ENCODE data around the gene RNASE2.
"Not testable (repeated sequence)": the region's sequence is repeated elsewhere in the genome, so short reads cannot be mapped to it uniquely, and the experiment has no call there.

Gene RNASE2

DNA sequence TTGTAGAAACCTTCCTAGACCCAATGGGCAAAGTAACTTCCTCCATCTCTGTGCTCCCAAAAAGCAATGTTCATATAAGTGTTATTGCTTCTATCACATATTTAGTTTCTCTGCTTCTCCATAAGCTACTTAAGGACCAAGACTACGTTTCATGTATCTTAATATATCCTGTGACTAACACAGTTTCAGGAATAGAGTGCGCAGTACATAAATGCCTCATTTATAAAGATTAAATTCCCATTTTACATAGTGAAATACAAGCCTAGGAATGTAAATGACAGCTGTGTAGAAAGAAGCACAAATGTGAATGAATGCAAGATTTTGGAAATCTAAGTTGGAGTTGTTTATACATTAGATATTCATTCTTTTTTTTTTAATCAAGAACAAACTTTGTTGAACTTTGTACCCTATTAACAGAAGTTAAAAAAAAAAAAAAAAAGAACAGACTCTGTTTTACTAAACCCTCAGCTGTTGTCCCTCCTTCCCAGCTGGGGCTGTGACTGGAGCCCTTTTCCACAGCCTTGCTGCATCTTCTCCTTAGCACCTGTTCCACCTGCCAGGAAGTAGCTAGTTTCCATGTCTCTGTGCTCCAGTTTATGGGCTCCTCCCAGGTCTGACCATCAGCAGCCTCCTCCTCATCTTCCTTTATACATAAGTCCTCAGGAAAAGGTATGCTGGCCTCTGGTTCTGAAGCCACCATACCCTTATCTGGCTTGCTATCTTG lies 27.5 kb downstream of the RNASE2 start:
- no peak for DNase-seq (ENCODE audit: low read depth in 2 of 2)

DNA sequence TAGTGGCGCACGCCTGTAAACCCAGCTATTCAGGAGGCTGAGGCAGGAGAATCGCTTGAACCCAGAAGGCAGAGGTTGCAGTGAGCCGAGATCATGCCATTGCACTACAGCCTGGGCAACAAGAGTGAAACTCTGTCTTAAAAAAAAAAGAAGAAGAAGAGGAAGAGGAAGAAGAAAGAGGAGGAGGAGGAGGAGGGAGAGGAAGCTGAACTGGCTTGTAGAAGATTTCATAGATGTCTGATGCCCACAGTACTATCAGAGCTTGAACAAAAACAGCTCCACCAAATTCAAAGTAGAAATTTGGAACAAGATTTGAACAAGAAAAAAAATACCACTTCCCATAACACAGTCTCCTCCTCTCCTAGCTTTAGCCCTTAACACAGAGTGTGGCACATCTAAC lies 30.4 kb downstream of the RNASE2 start:
- DNase-seq (ENCODE audit: low read depth in 2 of 2): not testable (repeated sequence)

DNA sequence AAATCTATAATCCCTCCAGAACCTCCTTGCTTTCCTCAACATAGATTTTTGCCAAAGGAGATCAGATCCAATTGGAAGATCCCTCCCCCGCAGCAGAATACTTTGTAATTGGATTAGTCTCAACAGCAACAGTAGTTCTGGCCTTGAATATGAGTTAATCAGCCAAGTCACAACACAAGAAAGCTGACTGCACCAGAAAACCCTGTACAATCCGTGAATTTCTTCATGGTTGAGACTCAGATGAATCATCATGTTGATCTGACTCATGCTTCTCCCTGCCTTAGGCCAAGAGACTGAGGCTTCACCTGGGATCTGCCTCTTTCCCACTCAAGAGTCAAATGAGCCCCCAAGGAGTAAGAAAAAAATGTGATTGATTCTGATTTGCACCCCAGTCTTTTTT lies 31.5 kb downstream of the RNASE2 start:
- DNase-seq (ENCODE audit: low read depth in 2 of 2): no peak

DNA sequence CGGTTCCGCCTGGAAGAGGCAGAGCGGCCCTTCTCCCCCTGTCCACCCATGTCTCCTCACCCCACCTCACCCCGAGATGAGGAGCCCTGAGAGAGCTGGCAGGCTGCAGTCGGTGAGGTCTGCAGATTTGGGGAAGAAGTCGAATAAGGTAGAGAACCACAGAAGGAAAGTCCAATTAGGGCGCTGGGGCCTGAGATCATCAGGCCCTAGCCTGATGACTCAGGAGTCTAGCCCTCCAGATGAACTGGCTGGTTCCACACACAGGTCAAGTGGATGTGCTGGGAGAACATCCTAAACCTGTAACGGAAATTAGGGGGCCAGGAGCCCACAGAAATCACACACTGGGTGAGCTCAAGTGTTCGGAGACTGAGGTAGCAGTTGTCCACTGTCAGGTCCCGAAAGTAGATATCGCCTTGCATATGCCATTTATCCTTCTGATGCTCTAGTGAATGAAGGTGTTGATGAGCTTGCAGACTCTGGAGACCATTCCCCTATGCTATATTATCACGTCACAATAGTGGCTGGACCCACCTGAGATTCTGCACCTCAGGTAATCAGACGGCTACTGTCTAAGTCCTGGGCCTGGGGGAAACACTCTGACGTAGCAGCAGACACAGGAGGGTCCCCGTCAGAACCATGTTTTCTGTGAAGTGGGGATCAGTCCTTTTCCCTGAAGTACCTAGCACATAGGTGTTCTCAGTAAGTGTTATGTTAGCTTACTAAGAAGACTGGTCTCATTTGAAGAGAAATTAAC lies 33.6 kb downstream of the RNASE2 start:
- no peak for DNase-seq (ENCODE audit: low read depth in 2 of 2)

DNA sequence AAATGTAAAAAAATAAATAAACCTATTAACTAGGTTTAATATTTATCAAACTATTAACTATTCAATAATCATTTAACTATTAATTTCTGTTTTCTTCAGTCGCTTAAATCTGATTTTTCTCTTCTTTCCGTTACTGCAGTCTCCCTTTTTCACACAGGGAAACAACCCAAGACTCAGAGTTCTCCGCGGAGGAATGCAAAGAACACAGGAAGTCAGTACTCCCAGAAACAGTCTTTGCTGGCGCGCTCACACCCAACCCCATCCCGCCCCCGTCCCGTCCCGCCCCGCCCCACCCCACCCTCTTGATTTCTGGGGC lies 34.1 kb downstream of the RNASE2 start:
- DNase-seq (ENCODE audit: low read depth in 2 of 2): no peak

DNA sequence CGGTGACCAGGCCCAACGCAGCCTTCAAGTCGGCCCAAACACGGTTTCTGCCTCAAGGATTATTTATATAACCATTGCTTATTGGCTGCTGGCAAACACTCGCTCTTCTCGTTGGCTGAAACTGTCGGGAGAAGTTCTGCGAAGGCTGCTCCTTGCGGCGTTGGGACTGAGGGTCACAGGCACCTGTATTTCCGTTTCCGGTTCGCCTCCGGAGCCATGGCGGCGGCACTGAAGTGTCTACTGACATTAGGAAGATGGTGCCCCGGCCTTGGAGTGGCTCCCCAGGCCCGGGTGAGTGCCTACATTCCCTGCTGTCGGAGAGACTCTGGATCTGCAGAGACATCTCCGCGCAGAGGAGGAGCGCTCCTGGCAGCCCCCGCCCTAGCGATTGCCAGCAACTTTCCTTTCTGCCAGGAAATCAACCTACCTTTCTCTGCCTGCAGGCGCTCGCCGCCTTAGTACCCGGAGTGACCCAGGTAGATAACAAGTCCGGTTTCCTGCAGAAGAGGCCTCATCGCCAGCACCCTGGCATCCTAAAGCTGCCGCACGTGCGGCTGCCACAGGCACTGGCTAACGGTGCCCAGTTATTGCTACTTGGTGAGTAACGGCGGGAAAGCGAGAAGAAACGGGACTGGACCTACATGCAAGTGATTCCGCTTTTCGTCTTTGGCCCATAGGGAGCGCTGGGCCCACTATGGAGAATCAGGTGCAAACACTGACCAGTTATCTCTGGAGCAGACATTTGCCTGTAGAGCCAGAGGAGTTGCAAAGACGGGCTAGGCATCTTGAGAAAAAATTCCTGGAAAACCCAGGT lies 34.7 kb downstream of the RNASE2 start, which contains the start of gene METTL17:
Gene METTL17, plus strand, starts transcription at position 194 of the 814 bp plus-strand sequence. Its CDS starts 23 bp downstream, at position 217.
- peak; percentile 61 to 71 for DNase-seq (ENCODE audit: low read depth in 2 of 2)

DNA sequence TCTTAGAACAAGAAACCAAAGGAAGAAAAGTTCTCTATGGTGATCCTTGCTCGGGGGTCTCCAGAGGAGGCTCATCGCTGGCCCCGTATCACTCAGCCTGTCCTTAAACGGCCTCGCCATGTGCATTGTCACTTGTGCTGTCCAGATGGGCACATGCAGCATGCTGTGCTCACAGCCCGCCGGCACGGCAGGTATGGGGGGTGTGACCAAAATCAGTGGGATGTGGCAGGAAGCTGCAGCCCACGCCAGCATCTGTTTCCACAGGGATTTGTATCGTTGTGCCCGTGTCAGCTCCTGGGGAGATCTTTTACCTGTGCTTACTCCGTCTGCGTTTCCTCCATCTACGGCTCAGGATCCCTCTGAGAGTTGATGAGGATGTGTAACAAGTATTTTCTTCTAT lies 41.2 kb downstream of the RNASE2 start:
- DNase-seq (ENCODE audit: low read depth in 2 of 2): no peak

- DNase-seq (ENCODE audit: low read depth in 2 of 2): no peak
Observed at GRCh38 chr14:20997115-20997514, 41.8 kb downstream of the RNASE2 start.

DNA sequence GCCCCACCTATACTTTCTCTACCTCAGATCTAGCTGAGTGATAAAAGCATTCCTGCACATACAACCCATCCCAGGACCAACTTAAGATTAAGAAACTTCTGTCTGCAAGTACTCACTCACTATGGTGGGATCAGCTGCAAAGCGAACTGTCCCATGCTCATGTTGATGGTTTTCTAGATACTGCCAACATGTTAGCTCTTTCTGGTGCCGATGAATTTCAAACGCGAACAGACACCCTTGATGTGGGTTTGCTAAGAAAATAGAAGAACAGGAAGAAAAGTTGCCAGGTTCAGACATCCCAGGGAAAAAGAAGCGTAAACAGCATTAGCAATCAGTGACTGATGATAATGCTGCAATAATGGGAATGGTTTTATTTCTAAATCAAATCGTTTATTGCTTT lies 42.3 kb downstream of the RNASE2 start:
- no peak for DNase-seq (ENCODE audit: low read depth in 2 of 2)

- DNase-seq (ENCODE audit: low read depth in 2 of 2): no peak
Observed at GRCh38 chr14:20998139-20998538, 42.9 kb downstream of the RNASE2 start.

DNA sequence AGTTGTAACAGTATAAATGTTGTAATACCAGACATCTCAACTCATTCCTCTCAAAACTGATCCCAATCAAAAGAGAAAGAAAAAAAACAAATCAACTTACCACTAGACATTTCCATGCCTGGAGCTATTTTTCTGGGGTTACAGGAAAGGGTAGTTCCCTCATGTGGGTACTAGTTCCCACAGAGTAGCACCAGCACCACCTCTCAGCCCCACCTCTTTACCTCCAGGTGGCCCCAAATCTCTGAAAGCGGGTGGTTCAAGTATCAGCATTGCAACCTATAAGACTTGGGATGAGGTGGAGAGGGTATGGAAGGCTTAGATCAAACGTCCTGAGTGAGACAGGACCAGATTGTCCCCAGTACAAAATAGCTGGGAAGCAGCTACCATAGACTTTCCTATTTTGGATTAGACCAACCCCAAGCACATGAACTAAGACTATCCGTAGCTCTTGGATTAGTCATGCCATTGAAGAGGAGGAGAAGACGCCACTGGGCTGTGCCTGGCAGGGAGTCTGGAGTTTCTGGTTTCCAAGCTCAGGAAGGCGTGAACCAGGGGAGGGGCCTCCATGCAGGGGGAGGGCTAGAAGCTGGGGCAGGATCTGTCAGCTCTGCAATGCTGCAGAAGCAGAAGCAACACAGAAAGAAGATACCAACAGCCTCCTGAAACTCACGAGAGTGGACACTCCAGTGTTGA lies 43.5 kb downstream of the RNASE2 start, which contains the start of gene SLC39A2:
Gene SLC39A2, plus strand, starts transcription at position 620 of the 693 bp plus-strand sequence. CDS start 154 bp downstream, outside the sequence.
- DNase-seq (ENCODE audit: low read depth in 2 of 2): no peak

DNA sequence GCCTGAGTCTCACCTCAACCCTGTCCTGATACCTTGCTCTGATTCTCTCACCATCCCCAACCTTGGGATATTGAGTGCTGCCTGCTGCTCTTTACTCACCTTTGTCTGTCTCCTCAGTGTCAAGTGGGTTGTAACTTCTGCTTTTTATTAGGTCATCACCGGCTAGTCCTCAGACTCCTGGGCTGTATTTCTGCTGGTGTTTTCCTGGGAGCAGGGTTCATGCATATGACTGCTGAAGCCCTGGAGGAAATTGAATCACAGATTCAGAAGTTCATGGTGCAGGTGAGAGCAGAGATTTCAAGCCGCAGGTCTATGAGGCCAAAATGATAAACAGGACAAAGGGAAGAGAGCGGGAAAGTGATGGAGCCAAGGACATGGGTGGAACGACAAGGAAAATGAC lies 44.3 kb downstream of the RNASE2 start:
- DNase-seq (ENCODE audit: low read depth in 2 of 2): no peak

GRCh38 chr14:21001218-21001617 lies 45.9 kb downstream of the RNASE2 start:
- DNase-seq (ENCODE audit: low read depth in 2 of 2): no peak

DNA sequence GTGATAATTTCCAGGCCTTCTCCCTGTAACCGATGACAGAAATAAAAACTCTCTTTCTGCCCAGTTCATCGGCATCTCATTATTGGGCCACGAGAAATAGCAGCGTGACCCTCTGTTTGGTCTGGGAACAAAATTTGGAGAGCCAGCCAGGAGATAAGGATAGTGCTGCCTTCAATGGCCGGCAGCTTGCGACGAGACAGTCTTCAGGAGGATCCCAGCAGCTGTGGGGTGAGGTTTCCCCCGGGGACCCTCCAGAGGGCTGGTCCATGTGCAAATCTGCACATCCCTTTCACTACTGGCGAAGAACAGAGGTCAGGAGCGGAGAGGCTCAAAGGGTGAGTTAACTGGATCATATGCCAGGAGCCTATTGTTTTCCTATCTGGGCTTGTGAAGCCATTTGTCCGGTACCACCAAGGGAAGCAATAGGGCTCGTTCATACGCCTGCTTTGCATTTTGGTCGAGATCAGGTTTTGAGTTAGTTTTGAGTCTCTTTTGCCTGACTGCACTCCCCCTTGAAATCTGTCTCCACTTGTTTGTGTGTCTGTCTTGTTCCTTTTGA lies 48.6 kb downstream of the RNASE2 start:
- no peak for DNase-seq (ENCODE audit: low read depth in 2 of 2)
